AG04450 (cell line): ENCODE results near the gene PDCD4. TPM values are rescaled to one million over a fixed set of nuclear protein-coding genes. Genes with fewer than 3 reads are reported as not detected.

Source experiments
- CTCF ChIA-PET: fragments of 300-600, 350-600 bp; formaldehyde crosslinking; extraction: SDS; loops from one replicate; lab custom pipeline; 2022; ENCODE audit warnings: antibody characterized with exemption, inconsistent platforms; lab: Charles Lee
- POLR2A ChIA-PET: fragments of 350-600 bp; formaldehyde crosslinking; extraction: SDS; loops from one replicate; lab custom pipeline; 2021; ENCODE audit warnings: antibody characterized with exemption, inconsistent platforms; lab: Yijun Ruan, JAX
- DNase-seq: peaks from one replicate; pipeline ENCODE4 v3.0.0-alpha.2; 2011; ENCODE audit warnings: low read depth, low spot score
- H3K27ac ChIP-seq: one replicate; pipeline ENCODE4 v1.5.1; 2012; ENCODE audit warnings: low read depth, low read length, control low read depth
- H3K27me3 ChIP-seq: one replicate; pipeline ENCODE4 v1.6.0; 2012; ENCODE audit warnings: low read length; ENCODE audit not compliant: control insufficient read depth, insufficient read depth
- H3K4me3 ChIP-seq: 2 replicates; pipeline ENCODE4 v1.5.1; 2011; ENCODE audit warnings: mild to moderate bottlenecking, low read depth, low read length, control low read depth
- H3K9me3 ChIP-seq: 2 replicates; pipeline ENCODE4 v1.5.1; 2012; ENCODE audit warnings: low read length; ENCODE audit not compliant: control insufficient read depth, insufficient read depth
- CTCF ChIP-seq: IDR thresholded peaks from 2 replicates; pipeline ENCODE4 v1.5.1; 2011; ENCODE audit warnings: low read depth, low read length, control low read depth, inconsistent platforms
- polyA plus RNA-seq: library from polyadenylated mRNA; depleted of rRNA; stranded (reverse); fragments of >200 nt; gene quantifications from 2 replicates; pipeline ENCODE4 v1.2.3, GENCODE V29; 2011

PDCD4 gene
- polyA plus RNA-seq, 1 experiment, result 95.4 TPM

- no peak for DNase-seq
- Histone ChIP-seq H3K27ac (no peak overlapping the region), H3K27me3 (peaks cover 25% of the 10 kb centered on the region), H3K4me3 (no peak overlapping the region), H3K9me3 (no peaks in the 10 kb centered on the region)
- POLR2A ChIA-PET, result no interaction called here
- TF ChIP-seq CTCF, result no peak
- CTCF ChIA-PET, result interaction anchor here (0.8 kb wide), 1 partner anchor 47 kb away, joined by 3 read pairs; no protein-coding TSS in a partner anchor
These were observed 20.6 kb upstream of the PDCD4 start for GRCh38 chr10:110851020-110851612.

GRCh38 chr10:110852255-110852896, 19.4 kb upstream of the PDCD4 start:
- peaks cover 20% of the 10 kb centered on the region for H3K27me3 ChIP-seq
- no peak for DNase-seq
- ChIA-PET POLR2A (no interaction called here), CTCF (interaction anchor here (0.8 to 1.0 kb wide), 3 partner anchors 48 to 242 kb away, joined by 3 read pairs; no protein-coding TSS in a partner anchor)
- H3K9me3 ChIP-seq, result no peaks in the 10 kb centered on the region
- H3K27ac ChIP-seq, result no peak overlapping the region
- no peak for TF ChIP-seq CTCF
- no peak overlapping the region for H3K4me3 ChIP-seq

- no peaks in the 10 kb centered on the region for H3K9me3 ChIP-seq
- DNase-seq, result no peak
- no peak for TF ChIP-seq CTCF
- ChIA-PET POLR2A (no interaction called here), CTCF (interaction anchor here (0.9 to 1.0 kb wide), 2 partner anchors 181 to 243 kb away, joined by 3 read pairs; no protein-coding TSS in a partner anchor)
- no peak overlapping the region for H3K4me3 ChIP-seq
- no peak overlapping the region for H3K27ac ChIP-seq
- H3K27me3 ChIP-seq, result peaks cover 15% of the 10 kb centered on the region
These were observed 18.8 kb upstream of the PDCD4 start for GRCh38 chr10:110852947-110853346.

- ChIA-PET POLR2A (no interaction called here), CTCF (interaction anchor here (1.1 kb wide), 1 partner anchor 1283 kb away, joined by 4 read pairs; no protein-coding TSS in a partner anchor)
- no peak for TF ChIP-seq CTCF
- no peak for DNase-seq
- H3K27ac ChIP-seq, result no peak overlapping the region
- no peak overlapping the region for H3K4me3 ChIP-seq
- no peaks in the 10 kb centered on the region for H3K9me3 ChIP-seq
- peaks cover 12% of the 10 kb centered on the region for H3K27me3 ChIP-seq
These were observed 17.7 kb upstream of the PDCD4 start for GRCh38 chr10:110853921-110854605.
